ENCODE results near the gene INAFM1.
"Not testable (repeated sequence)": the region's sequence is repeated elsewhere in the genome, so short reads cannot be mapped to it uniquely, and the experiment has no call there.

INAFM1 gene

DNA sequence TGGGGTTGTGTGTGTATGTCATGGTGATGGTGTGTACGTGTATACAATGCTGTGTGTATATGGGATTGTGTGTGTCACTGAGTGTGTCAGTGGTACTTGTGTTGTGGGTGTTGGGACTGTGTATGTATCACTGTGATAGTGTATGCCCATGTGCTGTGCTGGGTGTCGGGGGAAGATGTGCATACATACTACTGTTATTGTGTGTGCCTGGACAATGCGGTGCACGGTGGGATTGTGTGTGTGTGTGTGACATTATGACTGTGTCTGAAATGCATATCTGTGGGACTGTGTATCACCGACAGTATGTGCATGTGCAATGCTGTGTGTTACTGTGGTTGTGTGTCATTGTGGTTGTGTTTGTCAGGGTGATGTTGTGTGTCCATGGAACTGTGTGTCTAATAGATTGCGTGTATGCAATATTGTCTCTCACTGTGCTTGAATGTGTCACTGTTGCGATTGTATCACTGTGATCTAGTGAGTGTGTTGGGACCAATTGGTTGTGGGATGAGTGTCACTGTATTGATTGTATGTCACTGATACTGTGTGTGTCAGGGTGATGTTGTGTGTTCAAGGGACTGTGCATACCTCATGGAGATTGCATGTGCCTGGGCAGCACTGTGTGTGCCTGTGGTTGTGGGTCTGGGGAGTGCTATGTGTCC lies 32.6 kb upstream of the INAFM1 start:
- peak; percentile 22 for DNase-seq

DNA sequence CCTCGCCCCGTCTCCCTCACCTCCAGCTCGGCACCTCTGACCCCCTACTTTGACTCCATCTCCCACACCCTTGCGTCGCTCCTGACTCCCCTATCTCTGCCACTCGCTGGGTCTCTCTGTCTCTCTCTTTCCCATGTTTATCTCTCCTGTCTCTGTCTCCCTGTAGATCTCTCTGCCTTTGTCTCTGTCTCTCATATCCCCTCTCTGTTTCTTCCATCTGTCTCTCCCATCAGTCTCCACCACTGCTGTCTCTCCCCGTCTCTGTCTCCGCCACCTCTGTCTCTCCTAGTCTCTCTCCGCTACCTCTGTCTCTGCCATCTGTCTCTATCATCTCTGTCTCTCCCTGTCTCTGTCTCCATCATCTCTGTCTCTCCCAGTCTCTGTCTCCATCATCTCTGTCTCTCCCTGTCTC lies 31.3 kb upstream of the INAFM1 start:
- DNase-seq: no peak

DNA sequence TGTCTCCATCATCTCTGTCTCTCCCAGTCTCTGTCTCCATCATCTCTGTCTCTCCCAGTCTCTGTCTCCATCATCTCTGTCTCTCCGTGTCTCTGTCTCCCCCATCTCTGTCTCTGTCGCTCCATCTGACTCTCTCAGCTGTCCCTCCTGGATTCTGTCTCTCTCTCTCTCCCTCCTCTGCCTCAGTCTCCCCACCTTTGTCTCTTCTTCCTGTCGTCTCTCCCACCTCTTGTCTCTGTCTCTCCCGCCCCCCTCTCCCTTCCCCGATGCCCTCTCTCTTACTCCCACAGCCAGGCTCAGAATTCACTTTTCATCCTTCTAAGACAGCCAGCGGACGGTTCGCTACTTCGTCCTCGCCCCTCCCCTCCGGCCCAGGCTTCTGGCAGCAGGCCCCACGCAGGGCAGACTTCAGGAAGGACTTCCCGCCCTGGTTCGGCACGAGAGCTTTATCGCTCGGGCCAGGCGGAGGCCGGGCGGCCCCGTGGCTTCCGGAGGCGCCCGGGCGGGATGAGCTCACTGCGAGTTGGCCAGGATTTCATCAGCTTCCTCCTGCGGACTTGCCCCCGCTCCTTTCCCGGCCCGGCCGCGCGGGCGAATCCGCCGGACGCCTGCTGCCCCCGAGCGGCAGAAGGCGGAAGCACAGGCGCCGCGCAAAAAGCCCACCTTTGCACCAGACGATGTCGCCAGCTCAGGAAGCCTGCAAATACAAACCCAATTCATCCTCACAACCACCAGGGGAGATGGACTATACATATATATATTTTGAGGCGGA lies 30.7 kb upstream of the INAFM1 start:
- DNase-seq: peak; percentile 98

DNA sequence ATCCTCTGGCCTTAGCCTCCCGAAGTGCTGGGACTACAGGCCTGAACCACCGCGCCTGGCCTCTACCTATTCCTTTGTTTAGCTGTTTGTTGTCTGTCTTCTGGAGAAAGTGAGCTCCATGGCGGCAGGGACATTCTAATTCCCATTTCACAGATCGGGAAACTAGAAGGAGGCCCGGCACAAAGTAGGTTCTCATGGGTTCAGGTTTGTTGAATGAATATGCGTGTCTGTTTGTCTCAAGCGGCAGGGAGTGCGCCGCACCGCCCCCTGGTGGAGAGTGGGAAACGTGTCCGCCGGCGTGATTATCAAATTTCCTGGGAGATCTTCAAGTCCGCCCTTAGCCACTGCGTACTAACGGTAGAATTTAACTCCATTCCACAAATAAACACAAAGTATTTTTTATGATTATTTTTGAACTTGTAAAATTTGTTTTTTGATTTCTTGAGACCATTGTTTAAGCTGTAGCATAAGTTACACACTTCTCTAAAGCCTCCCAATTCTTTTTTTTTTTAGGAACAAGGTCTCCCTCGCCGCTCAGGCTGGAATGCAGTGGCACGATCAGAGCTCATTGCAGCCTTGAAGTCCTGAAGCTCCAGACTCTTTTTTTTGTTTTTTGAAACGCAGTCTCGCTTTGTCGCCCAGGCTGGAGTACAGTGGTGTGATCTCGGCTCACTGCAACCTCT lies 27.2 kb upstream of the INAFM1 start:
- DNase-seq: peak; percentile 88

DNA sequence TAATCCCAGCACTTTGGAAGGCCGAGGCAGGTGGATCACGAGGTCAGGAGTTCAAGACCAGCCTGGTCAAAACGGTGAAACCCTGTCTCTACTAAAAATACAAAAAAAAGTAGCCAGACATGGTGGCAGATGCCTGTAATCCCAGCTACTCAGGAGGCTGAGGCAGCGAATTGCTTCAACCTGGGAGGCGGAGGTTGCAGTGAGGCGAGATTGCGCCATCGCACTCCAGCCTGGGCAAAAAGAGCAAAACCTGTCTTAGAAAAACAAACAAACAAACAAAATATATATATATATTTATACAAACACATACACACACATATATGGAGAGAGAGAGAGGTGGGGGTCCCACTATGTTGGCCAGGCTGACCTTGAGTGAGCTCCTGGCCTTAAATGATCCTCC lies 21.7 kb upstream of the INAFM1 start:
- DNase-seq: not testable (repeated sequence)

DNA sequence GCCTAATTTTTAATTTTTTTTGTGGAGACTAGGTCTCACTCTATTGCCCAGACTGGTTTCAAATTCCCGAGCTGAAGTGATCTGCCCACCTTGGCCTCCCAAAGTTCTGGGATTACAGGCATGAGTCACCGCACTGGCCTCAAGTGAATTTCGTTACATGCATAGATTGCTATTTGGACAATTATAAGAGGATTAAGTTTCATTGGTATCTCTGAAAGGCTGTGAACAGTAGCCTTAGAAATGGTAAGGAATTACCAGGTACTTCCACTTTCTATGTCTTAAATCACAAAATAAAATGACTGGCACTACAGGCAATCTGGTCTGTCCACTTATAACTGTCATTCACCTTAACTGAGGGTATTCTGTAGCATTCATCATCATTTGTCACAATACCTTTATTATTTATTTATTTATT lies 21.2 kb upstream of the INAFM1 start:
- DNase-seq: no peak

DNA sequence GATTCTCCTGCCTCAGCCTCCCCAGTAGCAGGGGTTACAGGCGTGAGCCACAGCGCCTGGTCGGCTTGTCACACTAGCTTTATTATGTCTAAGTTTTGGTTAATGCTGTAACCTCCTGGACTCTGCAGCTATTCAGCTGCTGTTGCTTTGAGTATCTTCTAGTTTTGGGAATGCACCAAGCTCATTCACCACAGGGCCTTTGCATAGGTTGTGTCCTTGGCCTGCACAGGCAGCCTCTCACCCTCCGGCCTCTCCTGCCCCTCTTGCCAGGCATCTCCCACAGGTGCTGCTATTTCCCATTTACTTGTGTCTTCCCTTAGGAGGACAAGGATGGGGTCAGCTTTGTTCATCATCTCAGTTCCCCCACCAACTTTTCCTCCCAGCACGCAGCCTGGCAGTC lies 20.7 kb upstream of the INAFM1 start:
- no peak for DNase-seq

DNA sequence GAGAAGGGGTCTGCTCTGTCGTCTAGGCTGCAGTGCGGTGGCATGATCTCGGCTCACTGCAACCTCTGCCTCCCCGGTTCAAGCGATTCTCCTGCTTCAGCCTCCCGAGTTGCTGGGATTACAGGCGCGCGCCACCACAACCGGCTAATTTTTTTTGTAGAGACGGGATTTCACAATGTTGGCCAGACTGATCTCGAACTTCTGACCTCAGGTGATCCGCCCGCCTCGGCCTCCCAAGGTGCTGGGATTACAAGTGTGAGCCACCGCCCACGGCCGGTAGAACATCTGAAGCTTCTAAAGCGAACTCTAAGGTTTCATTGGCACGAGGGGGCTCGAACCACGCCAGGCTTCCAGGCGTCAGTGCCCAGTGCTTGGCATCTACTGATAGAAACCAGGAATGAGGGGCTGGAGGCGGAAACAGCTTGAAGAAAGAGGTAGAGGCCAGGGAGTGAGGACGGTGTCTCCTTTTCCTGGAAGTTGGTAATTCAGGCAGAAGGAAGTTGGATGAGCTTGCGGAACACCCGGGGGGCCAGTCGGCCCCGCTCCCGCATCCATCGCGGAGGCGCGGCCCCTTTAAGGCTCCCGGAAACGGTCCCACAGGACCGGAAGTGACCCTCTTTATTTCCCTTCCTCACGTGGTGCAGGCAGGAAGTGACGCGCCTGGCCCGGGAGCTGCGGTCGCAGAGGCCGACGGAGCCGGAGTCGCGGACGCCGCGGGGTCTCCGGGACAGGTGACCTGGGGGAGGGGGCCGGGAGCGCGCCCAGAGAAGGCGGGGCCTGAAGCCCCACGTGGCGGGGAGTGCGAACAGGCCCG lies 18.6 kb upstream of the INAFM1 start, which contains the start of gene CCDC9:
Gene CCDC9, plus strand, starts transcription at position 647 of the 814 bp plus-strand sequence. CDS start 1,876 bp downstream, outside the sequence.
- DNase-seq: peak; percentile 95

DNA sequence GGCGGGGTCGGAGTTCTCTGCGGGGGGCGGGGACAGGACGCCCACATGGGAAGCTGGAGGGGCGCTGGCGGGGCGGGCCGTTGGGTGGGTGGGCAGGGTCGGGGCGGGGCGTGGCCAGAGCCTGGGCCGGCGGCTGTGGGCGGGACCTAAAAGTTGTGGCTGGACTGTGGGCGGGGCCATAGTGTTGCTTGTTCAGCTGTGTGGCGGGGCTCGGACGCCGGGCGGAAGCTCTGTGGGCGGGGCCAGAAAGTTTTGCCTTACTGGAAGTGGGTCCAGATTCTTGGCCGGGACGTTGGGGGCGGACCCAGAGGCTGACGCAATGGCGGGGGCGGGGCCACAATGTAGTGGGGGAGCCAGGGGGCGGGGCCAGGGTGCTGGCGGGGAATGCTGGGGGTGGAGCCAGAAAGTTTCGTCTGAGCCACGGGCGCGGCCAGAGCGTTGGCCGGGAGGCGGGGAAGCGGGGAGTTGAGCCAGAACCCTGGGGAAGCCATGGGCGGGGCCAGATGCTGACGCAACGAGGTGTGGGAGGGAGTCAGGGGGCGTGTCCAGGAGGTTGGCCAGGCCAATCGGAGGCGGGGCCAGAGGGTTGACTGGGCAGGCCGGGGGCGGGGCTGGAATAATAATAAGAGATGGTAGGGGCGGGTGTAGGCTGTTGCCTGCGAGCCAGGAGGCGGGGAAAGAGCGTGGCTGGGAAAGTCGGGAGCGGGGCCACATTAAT lies 17.8 kb upstream of the INAFM1 start:
- DNase-seq: peak; percentile 97

DNA sequence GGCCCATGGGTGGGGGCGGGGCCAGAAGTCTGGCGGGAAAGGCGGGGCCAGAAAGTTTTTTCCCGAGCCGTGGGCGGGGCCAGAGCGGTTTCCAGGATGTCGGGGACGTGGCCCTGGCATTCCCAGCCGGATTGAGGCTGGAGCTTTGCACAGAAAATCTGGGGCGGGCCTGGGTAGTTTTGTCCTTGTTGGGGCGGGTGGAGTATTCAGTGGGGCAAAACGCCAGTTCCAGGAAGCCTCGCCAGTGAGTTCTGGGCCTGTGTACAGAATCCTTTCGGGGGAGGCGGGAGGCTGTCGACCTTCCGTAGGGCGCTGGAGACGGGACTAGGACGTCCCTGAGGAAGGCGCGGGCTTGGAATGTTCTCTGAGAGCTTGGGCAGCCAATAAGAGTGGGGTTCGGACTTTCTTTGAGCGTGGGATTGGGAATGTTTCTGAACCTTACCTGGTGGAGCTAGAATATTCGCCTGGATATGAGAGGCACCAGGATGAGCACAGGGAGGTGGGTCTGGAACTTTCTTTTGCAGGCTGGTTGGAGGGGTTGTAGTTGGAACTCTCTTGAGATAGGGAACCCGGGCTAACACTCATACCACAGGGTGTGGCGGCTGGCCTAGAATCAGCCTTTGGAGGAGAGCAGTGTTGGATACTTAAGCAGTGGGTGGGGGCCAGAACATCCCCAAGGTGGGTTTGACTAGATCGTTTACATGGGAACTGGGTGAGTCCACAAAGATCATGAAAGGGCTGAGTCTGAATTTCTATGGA lies 17.1 kb upstream of the INAFM1 start:
- peak; percentile 49 for DNase-seq

DNA sequence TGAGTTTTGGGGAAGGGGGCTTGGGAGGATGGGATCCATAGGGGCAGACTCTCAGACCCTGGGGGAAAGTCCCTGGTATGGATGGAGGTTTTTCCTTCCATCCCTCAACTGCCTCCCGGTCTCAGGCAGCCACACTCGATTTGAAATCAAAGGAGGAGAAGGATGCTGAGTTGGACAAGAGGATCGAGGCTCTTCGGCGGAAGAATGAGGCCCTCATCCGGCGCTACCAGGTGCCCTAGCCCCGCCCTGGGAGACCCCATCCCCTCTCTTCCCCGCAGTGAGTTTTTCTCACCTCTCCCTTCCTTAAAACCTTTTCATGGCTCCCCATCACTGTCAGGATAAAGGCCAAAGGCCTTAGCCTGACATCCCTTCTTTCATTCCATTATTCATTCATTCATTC lies 16.3 kb upstream of the INAFM1 start:
- DNase-seq: no peak

DNA sequence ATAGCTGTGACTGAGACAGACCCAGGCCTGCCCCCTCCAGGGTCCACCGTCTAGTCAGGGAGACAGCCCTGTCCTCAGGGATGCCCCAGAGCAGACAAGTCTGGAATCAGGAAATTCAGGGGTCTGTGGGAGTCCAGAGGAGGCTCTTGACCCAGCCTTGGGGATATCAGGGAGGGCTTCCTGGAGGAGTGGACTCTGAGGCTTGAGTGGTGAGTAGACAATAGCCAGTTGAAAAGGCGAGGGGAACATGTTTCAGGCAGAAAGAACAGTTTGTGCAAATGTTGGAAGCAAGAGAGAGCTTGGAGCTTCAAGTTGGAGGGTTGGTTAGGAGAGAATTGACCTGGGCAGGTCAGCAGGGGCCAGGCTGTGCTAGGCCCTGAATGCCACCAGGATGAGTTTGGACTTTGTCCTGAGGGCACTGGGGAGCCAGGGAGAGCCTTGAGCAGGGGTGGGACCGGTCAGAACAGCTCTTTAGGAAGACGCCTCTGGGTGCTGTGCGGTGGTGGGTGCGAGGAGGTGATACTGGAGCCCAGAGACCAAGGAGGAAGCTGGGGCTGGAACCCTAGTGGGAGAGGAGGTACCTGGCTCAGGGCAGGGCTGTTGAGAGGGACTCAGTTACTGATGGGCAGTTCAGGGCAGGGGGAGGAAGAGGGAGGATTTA lies 15.7 kb upstream of the INAFM1 start:
- DNase-seq: no peak

DNA sequence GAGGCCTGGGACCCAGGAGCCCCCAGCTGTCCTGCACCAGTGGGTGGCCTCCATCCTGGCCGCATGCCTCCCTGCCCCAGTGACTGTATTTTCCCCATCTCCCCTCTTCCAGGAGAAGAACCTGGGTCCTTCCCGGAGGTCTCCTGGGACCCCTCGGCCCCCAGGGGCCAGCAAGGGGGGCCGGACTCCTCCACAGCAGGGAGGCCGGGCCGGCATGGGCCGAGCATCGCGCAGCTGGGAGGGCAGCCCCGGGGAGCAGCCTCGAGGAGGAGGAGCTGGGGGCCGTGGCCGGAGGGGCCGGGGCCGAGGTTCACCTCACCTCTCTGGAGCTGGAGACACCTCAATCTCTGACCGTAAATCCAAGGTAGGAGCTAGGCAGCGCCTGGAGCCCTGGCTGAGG lies 14.2 kb upstream of the INAFM1 start:
- no peak for DNase-seq

DNA sequence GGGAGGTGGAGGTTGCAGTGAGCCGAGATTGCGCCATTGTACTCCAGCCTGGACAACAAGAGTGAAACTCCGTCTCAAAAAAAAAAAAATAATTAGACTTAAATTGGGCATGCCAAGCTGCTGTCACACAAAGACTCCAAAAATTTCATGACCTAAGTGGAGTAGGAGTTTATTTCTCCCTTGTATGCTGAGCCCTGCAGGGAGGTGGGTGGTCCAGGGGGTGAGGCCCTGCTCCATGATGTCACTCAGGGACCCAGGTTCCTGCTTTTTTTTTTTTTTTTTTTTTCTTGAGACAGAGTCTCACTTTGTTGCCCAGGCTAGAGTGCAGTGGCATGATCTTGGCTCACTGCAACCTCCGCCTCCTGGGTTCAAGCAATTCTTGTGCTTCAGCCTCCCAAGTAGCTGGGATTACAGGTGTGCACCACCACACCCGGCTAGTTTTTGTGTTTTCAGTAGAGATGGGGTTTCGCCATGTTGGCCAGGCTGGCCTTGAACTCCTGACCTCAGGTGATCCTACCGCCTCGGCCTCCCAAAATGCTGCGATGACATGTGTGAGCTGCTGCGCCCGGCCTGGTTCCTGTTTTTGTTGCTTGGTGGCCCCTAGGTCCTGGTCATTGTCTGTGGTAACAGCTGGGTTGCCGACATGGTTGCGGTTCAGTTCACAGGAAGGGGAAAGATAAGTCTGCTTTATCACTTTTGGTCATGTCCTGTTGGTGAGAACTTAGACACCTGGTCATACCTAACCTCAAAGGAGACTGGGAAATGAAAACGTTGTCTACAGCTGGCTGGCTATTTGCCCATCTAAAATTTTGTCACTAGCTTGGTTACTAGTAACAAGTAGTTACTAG lies 12.5 kb upstream of the INAFM1 start:
- DNase-seq: peak; percentile 71

DNA sequence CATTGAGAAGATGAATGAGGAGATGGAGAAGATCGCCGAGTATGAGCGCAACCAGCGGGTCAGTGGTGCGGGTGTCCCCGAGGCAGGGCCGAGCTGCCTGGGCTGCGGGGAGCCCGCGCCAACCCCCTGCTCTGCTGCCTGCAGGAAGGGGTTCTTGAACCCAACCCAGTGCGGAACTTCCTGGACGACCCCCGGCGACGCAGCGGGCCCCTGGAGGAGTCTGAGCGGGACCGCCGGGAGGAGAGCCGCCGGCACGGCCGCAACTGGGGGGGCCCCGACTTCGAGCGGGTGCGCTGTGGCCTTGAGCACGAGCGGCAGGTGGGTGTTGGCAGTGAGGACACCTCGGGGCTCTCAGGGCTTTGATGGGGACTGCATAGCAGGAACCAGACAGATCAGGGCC lies 10.1 kb upstream of the INAFM1 start:
- DNase-seq: no peak

DNA sequence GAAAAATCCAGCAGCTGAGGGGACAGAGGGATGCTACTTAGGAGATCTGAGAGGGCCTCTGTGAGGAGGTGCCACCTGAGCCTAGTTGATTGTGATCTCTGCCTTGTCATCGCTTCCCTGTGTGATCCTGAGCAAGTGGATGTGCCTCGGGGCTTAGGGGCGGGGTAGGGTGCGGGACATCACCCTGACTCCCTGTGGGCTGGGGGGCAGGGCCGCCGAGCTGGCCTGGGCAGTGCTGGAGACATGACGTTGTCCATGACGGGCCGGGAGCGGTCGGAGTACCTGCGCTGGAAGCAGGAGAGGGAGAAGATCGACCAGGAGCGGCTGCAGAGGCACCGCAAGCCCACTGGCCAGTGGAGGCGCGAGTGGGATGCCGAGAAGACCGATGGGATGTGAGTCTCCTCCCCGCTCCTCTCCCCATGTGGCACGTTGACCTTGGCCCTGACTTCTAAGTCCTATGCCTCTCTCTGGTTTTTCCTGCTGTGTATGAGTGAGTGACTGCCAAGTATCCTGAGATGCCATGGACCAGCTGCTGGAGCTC lies 8.2 kb upstream of the INAFM1 start:
- DNase-seq: no peak

DNA sequence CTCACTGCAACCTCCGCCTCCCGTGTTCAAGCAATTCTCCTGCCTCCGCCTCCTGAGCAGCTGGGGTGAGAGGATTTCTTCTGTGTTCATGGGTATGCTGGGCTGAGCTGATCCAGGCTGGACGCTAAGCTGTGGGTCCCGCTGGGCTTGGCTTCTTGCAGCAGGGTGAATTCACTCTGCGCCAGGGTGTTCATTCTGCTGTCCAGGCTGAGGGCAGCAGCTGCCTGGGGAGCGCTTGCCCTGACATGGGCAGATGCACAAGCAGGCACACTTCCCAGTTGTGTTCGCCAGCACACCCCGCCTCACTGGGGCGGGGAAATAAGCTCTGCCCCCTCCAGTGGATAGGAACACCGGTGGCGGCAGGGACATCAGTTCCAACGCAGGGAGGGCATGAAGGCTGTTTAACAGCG lies 7.3 kb upstream of the INAFM1 start:
- DNase-seq: no peak

DNA sequence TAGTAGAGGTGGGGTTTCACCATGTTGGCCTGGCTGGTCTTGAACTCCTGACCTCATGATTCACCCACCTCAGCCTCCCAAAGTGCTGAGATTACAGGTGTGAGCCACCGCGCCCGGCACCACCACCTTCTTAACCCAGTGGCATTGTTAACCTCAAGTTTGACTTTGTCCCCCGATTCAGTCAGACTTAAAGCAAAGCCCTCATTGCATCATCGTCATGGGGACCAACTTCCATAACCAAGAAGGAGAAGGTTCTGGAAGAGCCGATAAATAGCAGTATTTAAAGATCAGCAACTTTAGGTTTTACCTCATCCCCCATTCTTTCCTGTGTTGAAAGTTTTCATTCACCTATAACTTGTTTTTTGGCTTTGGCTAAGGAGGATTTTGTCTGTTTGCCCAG lies 6.7 kb upstream of the INAFM1 start:
- no peak for DNase-seq

DNA sequence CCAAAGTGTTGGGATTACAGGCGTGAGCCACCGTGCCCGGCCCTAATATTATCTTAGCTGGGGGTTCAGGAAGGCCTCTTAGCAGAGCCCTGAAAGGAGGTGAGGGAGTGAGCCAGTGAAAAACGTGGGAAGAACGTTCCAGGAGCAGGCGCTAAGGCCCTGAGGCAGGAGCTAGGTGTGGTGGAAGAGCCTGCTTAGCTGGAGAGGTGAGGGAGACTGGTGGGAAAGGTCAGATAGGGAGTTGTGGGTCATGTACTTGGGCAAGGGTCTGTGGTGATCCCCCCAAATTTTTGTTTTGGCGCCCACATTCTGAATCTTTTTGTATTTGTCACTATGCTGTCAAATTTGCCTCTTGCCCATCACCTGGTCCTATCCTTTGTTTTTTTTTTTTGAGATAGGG lies 5.1 kb upstream of the INAFM1 start:
- DNase-seq: no peak

DNA sequence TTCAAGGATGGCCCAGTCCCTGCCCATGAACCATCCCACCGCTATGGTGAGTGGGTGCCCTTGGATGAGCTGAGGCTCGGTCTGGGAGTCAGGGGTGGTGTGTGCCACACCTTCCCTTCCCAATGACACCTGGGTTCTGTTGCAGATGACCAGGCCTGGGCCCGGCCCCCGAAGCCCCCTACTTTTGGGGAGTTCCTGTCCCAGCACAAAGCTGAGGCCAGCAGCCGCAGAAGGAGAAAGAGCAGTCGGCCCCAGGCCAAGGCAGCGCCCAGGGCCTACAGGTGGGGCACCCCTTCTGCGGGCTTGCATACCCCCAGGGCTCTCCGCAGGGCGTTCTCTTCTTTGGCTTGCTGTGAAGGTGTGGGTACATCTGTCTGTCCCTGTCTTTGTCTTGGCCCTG lies 4.3 kb upstream of the INAFM1 start:
- DNase-seq: no peak
